Smooth muscle cell (in vitro differentiated cells): ENCODE results near the gene BSPRY. TPM values are rescaled to one million over a fixed set of nuclear protein-coding genes. Genes with fewer than 3 reads are reported as not detected.

Source experiments
- DNase-seq: peaks from one replicate; lab custom pipeline; 2025; ENCODE audit not compliant: unreplicated experiment; lab: John Stamatoyannopoulos, UW
- H2AFZ ChIP-seq: fragments of 200-600 bp; sonication (generic); 2 replicates; pipeline ENCODE4 v1.6.0; 2016; ENCODE audit warnings: antibody characterized with exemption, low read depth, mild to moderate bottlenecking
- H3F3A ChIP-seq: fragments of 200-600 bp; sonication (generic); 2 replicates; pipeline ENCODE4 v1.6.0; 2017; ENCODE audit warnings: antibody characterized with exemption, low read depth
- H3K27ac ChIP-seq: fragments of 200-600 bp; sonication (generic); 2 replicates; pipeline ENCODE4 v1.5.1; 2016; ENCODE audit warnings: low read depth, mild to moderate bottlenecking
- H3K27me3 ChIP-seq: fragments of 200-600 bp; sonication (generic); 2 replicates; pipeline ENCODE4 v1.6.1; 2016; ENCODE audit warnings: low read depth, mild to moderate bottlenecking
- H3K36me3 ChIP-seq: fragments of 200-600 bp; sonication (generic); 2 replicates; pipeline ENCODE4 v1.5.1; 2016; ENCODE audit warnings: low read depth
- H3K4me1 ChIP-seq: fragments of 200-600 bp; sonication (generic); 2 replicates; pipeline ENCODE4 v1.5.1; 2016; ENCODE audit warnings: low read depth
- H3K4me2 ChIP-seq: fragments of 200-600 bp; sonication (generic); 2 replicates; pipeline ENCODE4 v1.6.0; 2016; ENCODE audit warnings: mild to moderate bottlenecking
- H3K4me3 ChIP-seq: fragments of 200-600 bp; sonication (generic); 2 replicates; pipeline ENCODE4 v1.5.1; 2016; ENCODE audit warnings: mild to moderate bottlenecking
- H3K79me2 ChIP-seq: fragments of 200-600 bp; sonication (generic); 2 replicates; pipeline ENCODE4 v1.6.0; 2016; ENCODE audit warnings: low read depth, mild to moderate bottlenecking
- H3K9ac ChIP-seq: fragments of 200-600 bp; sonication (generic); 2 replicates; pipeline ENCODE4 v1.6.0; 2016; ENCODE audit warnings: low read depth
- H3K9me3 ChIP-seq: fragments of 200-600 bp; sonication (generic); replicated peaks from 2 replicates; pipeline ENCODE4 v1.5.1; 2016; ENCODE audit warnings: low read depth
- H4K20me1 ChIP-seq: fragments of 200-600 bp; sonication (generic); 2 replicates; pipeline ENCODE4 v1.6.0; 2016; ENCODE audit warnings: low read depth
- CTCF ChIP-seq: fragments of 200-600 bp; sonication (generic); IDR thresholded peaks from 2 replicates; pipeline ENCODE4 v1.5.1; 2017; ENCODE audit warnings: borderline replicate concordance, mild to moderate bottlenecking, antibody characterized with exemption; ENCODE audit not compliant: insufficient read depth, poor library complexity, severe bottlenecking
- whole genome bisulfite sequencing: methylation state at CpG from one replicate; pipeline ENCODE4 v1.1.7; 2016; ENCODE audit warnings: low lambda C conversion rate; 5-methylcytosine and 5-hydroxymethylcytosine counted together
- polyA plus RNA-seq: library from polyadenylated mRNA; unstranded; fragments of >200 nt; fragmentation: Nextera tagmentation; extraction: Ambion mirVana; gene quantifications from 2 replicates; pipeline ENCODE4 v1.2.1, GENCODE V29; 2016
- total RNA-seq: library from RNA; depleted of rRNA; stranded (reverse); fragments of >200 nt; gene quantifications from 2 replicates; pipeline ENCODE4 v1.2.3, GENCODE V29; 2014

Gene BSPRY
- total and polyA plus RNA-seq, 2 experiments from 2014 or later: 0.27 to 0.36 TPM

GRCh38 chr9:113416149-113416721 lies 66.9 kb downstream of the BSPRY start:
- Histone ChIP-seq H3K36me3 (no peaks in the 10 kb centered on the region), H3K9me3 (no peaks in the 10 kb centered on the region), H3K4me2 (no peak overlapping the region), H3K4me3 (no peak overlapping the region), H2AFZ (peak overlapping the region; percentile 9), H3K4me1 (peaks cover 3% of the 10 kb centered on the region), H4K20me1 (no peaks in the 10 kb centered on the region), H3K79me2 (no peaks in the 10 kb centered on the region), H3F3A (peaks cover 14% of the 10 kb centered on the region), H3K9ac (no peak overlapping the region), H3K27ac (no peak overlapping the region), H3K27me3 (no peaks in the 10 kb centered on the region)
- no peak for DNase-seq
- 58% methylated on average over 3 of the region's 3 CpGs for WGBS
- no peak for TF ChIP-seq CTCF

- H3K36me3 ChIP-seq: no peaks in the 10 kb centered on the region
- H3K27ac ChIP-seq: no peak overlapping the region
- TF ChIP-seq CTCF: no peak
- no peak overlapping the region for H2AFZ ChIP-seq
- H3K27me3 ChIP-seq: no peaks in the 10 kb centered on the region
- no peaks in the 10 kb centered on the region for H3K9me3 ChIP-seq
- WGBS: 92% methylated on average over 4 of the region's 4 CpGs
- H3K79me2 ChIP-seq: no peaks in the 10 kb centered on the region
- peaks cover 4% of the 10 kb centered on the region for H3F3A ChIP-seq
- no peaks in the 10 kb centered on the region for H4K20me1 ChIP-seq
- no peak for DNase-seq
- no peak overlapping the region for H3K9ac ChIP-seq
- H3K4me2 ChIP-seq: no peak overlapping the region
- no peaks in the 10 kb centered on the region for H3K4me1 ChIP-seq
- H3K4me3 ChIP-seq: no peak overlapping the region
These were observed 68.0 kb downstream of the BSPRY start for GRCh38 chr9:113417370-113417769.

Other genes with a start within 250 kb of the BSPRY start
- gene SLC31A2, start 198.5 kb upstream of the BSPRY start, total RNA-seq: 4.8 and 8.7 TPM in 2 replicates
- 7.6 and 9.1 TPM in 2 replicates for gene SLC31A2, start 198.5 kb upstream of the BSPRY start, polyA plus RNA-seq
- 22.6 and 27.9 TPM in 2 replicates for gene FKBP15, start 128.3 kb upstream of the BSPRY start, total RNA-seq
- 12.3 and 13.0 TPM in 2 replicates for gene FKBP15, start 128.3 kb upstream of the BSPRY start, polyA plus RNA-seq
- gene SLC31A1, start 128.0 kb upstream of the BSPRY start, total RNA-seq: 34.7 and 39.1 TPM in 2 replicates
- gene SLC31A1, start 128.0 kb upstream of the BSPRY start, polyA plus RNA-seq: 28.1 and 35.8 TPM in 2 replicates
- 44.8 and 49.3 TPM in 2 replicates for gene CDC26, start 74.0 kb upstream of the BSPRY start, total RNA-seq
- 59.8 and 61.8 TPM in 2 replicates for gene CDC26, start 74.0 kb upstream of the BSPRY start, polyA plus RNA-seq
- 18.5 and 22.9 TPM in 2 replicates for gene PRPF4, start 73.9 kb upstream of the BSPRY start, total RNA-seq
- 21.0 and 22.2 TPM in 2 replicates for gene PRPF4, start 73.9 kb upstream of the BSPRY start, polyA plus RNA-seq
- 0.09 and 2.3 TPM in 2 replicates for gene RNF183, start 46.2 kb upstream of the BSPRY start, total RNA-seq
- gene RNF183, start 46.2 kb upstream of the BSPRY start, polyA plus RNA-seq: 0.66 TPM in 1 of 2 replicates, not detected in the other
- gene WDR31, start 9.3 kb upstream of the BSPRY start, total RNA-seq: 2.2 and 2.7 TPM in 2 replicates
- 1.2 and 1.6 TPM in 2 replicates for gene WDR31, start 9.3 kb upstream of the BSPRY start, polyA plus RNA-seq
- gene HDHD3, start 27.4 kb downstream of the BSPRY start, total RNA-seq: 2.9 and 6.7 TPM in 2 replicates
- gene HDHD3, start 27.4 kb downstream of the BSPRY start, polyA plus RNA-seq: 12.5 and 18.9 TPM in 2 replicates
- 6.2 and 7.1 TPM in 2 replicates for gene ALAD, start 51.7 kb downstream of the BSPRY start, total RNA-seq
- 15.4 and 22.4 TPM in 2 replicates for gene ALAD, start 51.7 kb downstream of the BSPRY start, polyA plus RNA-seq
- gene POLE3, start 61.1 kb downstream of the BSPRY start, total RNA-seq: 33.7 and 40.8 TPM in 2 replicates
- 35.3 and 39.0 TPM in 2 replicates for gene POLE3, start 61.1 kb downstream of the BSPRY start, polyA plus RNA-seq
- 2.0 TPM in 1 of 2 replicates, not detected in the other for gene C9orf43, start 61.2 kb downstream of the BSPRY start, total RNA-seq
- gene C9orf43, start 61.2 kb downstream of the BSPRY start, polyA plus RNA-seq: not detected in 2 replicates
- 43.8 and 58.4 TPM in 2 replicates for gene RGS3, start 114.2 kb downstream of the BSPRY start, total RNA-seq
- gene RGS3, start 114.2 kb downstream of the BSPRY start, polyA plus RNA-seq: 94.5 and 108 TPM in 2 replicates